8988T (cell line): Measurements from ENCODE around the gene AOPEP.

Experiments
- DNase-seq: peaks from one replicate; pipeline ENCODE4 v3.0.0; 2011

Gene AOPEP

GRCh38 chr9:94726495-94727191 is at the start of gene AOPEP:
AOPEP (plus strand) TSS chr9:94726699; CDS start chr9:94759784, 33,085 bp downstream.
- DNase-seq, result peak; percentile 94

- DNase-seq, result no peak
Measured at GRCh38 chr9:94677929-94678328, 48.6 kb upstream of the AOPEP start.

- DNase-seq, result no peak
Measured at GRCh38 chr9:94679587-94679986, 46.9 kb upstream of the AOPEP start.

GRCh38 chr9:94680020-94680419 is 46.5 kb upstream of the AOPEP start:
- no peak for DNase-seq

GRCh38 chr9:94680621-94681020 is 45.9 kb upstream of the AOPEP start:
- no peak for DNase-seq

GRCh38 chr9:94681508-94681907 is 45.0 kb upstream of the AOPEP start:
- DNase-seq, result peak; percentile 47

GRCh38 chr9:94685359-94685758 is 41.1 kb upstream of the AOPEP start:
- DNase-seq, result no peak

GRCh38 chr9:94687451-94687850 is 39.0 kb upstream of the AOPEP start:
- DNase-seq, result no peak

GRCh38 chr9:94690344-94690743 is 36.2 kb upstream of the AOPEP start:
- no peak for DNase-seq

- DNase-seq, result no peak
Measured at GRCh38 chr9:94692601-94693000, 33.9 kb upstream of the AOPEP start.

- DNase-seq, result no peak
Measured at GRCh38 chr9:94693485-94694204, 32.9 kb upstream of the AOPEP start.

- DNase-seq, result no peak
Measured at GRCh38 chr9:94696545-94696944, 30.0 kb upstream of the AOPEP start.

- no peak for DNase-seq
Measured at GRCh38 chr9:94697972-94698581, 28.4 kb upstream of the AOPEP start.

GRCh38 chr9:94699715-94700373 is 26.7 kb upstream of the AOPEP start:
- DNase-seq, result no peak

- DNase-seq, result no peak
Measured at GRCh38 chr9:94700445-94700844, 26.1 kb upstream of the AOPEP start.

- no peak for DNase-seq
Measured at GRCh38 chr9:94703488-94704140, 22.9 kb upstream of the AOPEP start.

- DNase-seq, result no peak
Measured at GRCh38 chr9:94705162-94705702, 21.3 kb upstream of the AOPEP start.

- no peak for DNase-seq
Measured at GRCh38 chr9:94706922-94707321, 19.6 kb upstream of the AOPEP start.

- DNase-seq, result no peak
Measured at GRCh38 chr9:94713436-94714215, 12.9 kb upstream of the AOPEP start.

- no peak for DNase-seq
Measured at GRCh38 chr9:94714494-94714893, 12.0 kb upstream of the AOPEP start.

- DNase-seq, result no peak
Measured at GRCh38 chr9:94717761-94718160, 8.7 kb upstream of the AOPEP start.

GRCh38 chr9:94718936-94719335 is 7.6 kb upstream of the AOPEP start:
- DNase-seq, result no peak
